H1 (cell line): Measurements from ENCODE around the gene NECAP2. TPM values are rescaled to one million over a fixed set of nuclear protein-coding genes. Genes with fewer than 3 reads are reported as not detected.
A peak's percentile ranks its signal among the peaks of the same experiment; 100 is the strongest.

Experiments used
- BACH1 ChIP-seq: IDR thresholded peaks from 2 replicates; pipeline ENCODE4 v1.6.1; 2012; ENCODE audit warnings: low read length, improper control_type of control experiment
- CTCF ChIP-seq, 3 experiments: IDR thresholded peaks; 1 replicate in 2 of 3; 2 replicates in 1 of 3; pipeline versions ENCODE4 v1.5.1 to v1.6.1; 2011; ENCODE audit warnings: low read length in 3 of 3, mild to moderate bottlenecking in 3 of 3, inconsistent platforms in 2 of 3, low read depth in 1 of 3, moderate library complexity in 1 of 3; ENCODE audit not compliant: insufficient read depth in 1 of 3; ENCODE audit errors: control extremely low read depth in 1 of 3
- MAX ChIP-seq: IDR thresholded peaks from 2 replicates; pipeline ENCODE4 v1.6.1; 2012; ENCODE audit warnings: inconsistent platforms
- polyA plus RNA-seq, 7 experiments: library from polyadenylated mRNA; depleted of rRNA in 3 of 7; stranded (reverse) in 5 of 7; unstranded in 2 of 7; fragments of >200 nt in 5 of 7; fragments of 200-250 nt in 2 of 7; gene quantifications; 1 replicate in 5 of 7; 2 replicates in 1 of 7; 4 replicates in 1 of 7; pipeline versions ENCODE4 v1.2.1 to v1.2.3, GENCODE V29; 2011 to 2013; ENCODE audit warnings: missing spikeins in 2 of 7, mixed read lengths in 2 of 7
- total RNA-seq: library from RNA; stranded (reverse); fragmentation: NEBNext Ultra II Directional; extraction: Animal tissue kit (Norgen Biotek cat#: 25700); gene quantifications from 2 replicates; pipeline ENCODE4 v1.2.1, GENCODE V29; 2021

NECAP2 gene
- total and polyA plus RNA-seq, 2 of the 8 experiments (the other 6 are each of a cell fraction or from before 2014, with no cell fraction given): 24.4 to 29.7 TPM

GRCh38 chr1:16393570-16394521 is 46.7 kb upstream of the NECAP2 start (continued):
- TF ChIP-seq CTCF (IDR thresholded peaks at IDR 0.05; ENCODE audit: control extremely low read depth in 1 of 3, insufficient read depth in 1 of 3, low read depth in 1 of 3, low read length in 3 of 3): peak; percentile 9 to 57 (median 39); a peak in 3 of 4 replicates
- no peak for TF ChIP-seq BACH1
- TF ChIP-seq MAX: no peak
